HG02759 (cell line): ENCODE measurements around the gene CAND2.

Experiments used
- ATAC-seq: cut with Tn5 transposase; IDR thresholded peaks from one replicate; pipeline ENCODE4 v1.9.1; 2021; ENCODE audit warnings: mild to moderate bottlenecking, moderate library complexity; ENCODE audit not compliant: unreplicated experiment

The CAND2 gene

GRCh38 chr3:12799525-12800440, 3.3 kb downstream of the CAND2 start:
- no peak for ATAC-seq

GRCh38 chr3:12803371-12803770, 6.9 kb downstream of the CAND2 start:
- no peak for ATAC-seq

- no peak for ATAC-seq
Observed at GRCh38 chr3:12807066-12807465, 10.6 kb downstream of the CAND2 start.

GRCh38 chr3:12807601-12808359, 11.3 kb downstream of the CAND2 start:
- no peak for ATAC-seq

- ATAC-seq, result no peak
Observed at GRCh38 chr3:12808587-12808986, 12.1 kb downstream of the CAND2 start.

GRCh38 chr3:12809001-12809400, 12.5 kb downstream of the CAND2 start:
- ATAC-seq, result no peak

GRCh38 chr3:12809435-12809834, 13.0 kb downstream of the CAND2 start:
- no peak for ATAC-seq

- peak; percentile 99 for ATAC-seq
Observed at GRCh38 chr3:12810013-12810780, 13.7 kb downstream of the CAND2 start.

GRCh38 chr3:12810961-12811360, 14.5 kb downstream of the CAND2 start:
- ATAC-seq, result no peak

GRCh38 chr3:12812812-12813211, 16.3 kb downstream of the CAND2 start:
- ATAC-seq, result no peak

- no peak for ATAC-seq
Observed at GRCh38 chr3:12813967-12814366, 17.5 kb downstream of the CAND2 start.

GRCh38 chr3:12815078-12815477, 18.6 kb downstream of the CAND2 start:
- no peak for ATAC-seq

GRCh38 chr3:12815719-12816118, 19.2 kb downstream of the CAND2 start:
- no peak for ATAC-seq

- no peak for ATAC-seq
Observed at GRCh38 chr3:12816521-12817342, 20.3 kb downstream of the CAND2 start.

GRCh38 chr3:12817343-12817710, 20.8 kb downstream of the CAND2 start:
- no peak for ATAC-seq

- no peak for ATAC-seq
Observed at GRCh38 chr3:12818273-12818672, 21.8 kb downstream of the CAND2 start.

- ATAC-seq, result no peak
Observed at GRCh38 chr3:12818773-12819172, 22.3 kb downstream of the CAND2 start.

GRCh38 chr3:12822725-12823373, 26.4 kb downstream of the CAND2 start:
- no peak for ATAC-seq

GRCh38 chr3:12824299-12824698, 27.8 kb downstream of the CAND2 start:
- ATAC-seq, result no peak

GRCh38 chr3:12825156-12825555, 28.7 kb downstream of the CAND2 start:
- no peak for ATAC-seq
